Measurements from ENCODE around the gene KCNH3. TPM values are rescaled to one million over a fixed set of nuclear protein-coding genes. Genes with fewer than 3 reads are reported as not detected.

The KCNH3 gene
- total RNA-seq, 2 donors from 2014 or later, result 1.3 to 1.6 TPM

- 57 to 58% methylated on average over 3 of the region's 3 CpGs for WGBS, 2 donors
- Histone ChIP-seq H3K36me3 (replicated peaks in 1 of 2; ENCODE audit: insufficient read depth in 1 of 2, low read depth in 2 of 2) (no peaks in the 10 kb centered on the region), H3K27ac (no peak overlapping the region), H3K4me3 (no peak overlapping the region), H3K9me3 (no peaks in the 10 kb centered on the region), H3K4me1 (peaks cover 20% of the 10 kb centered on the region), H3K27me3 (no peaks in the 10 kb centered on the region)
- ATAC-seq (no peak), DNase-seq (no peak)
- intact Hi-C loops (cut with DNase I), result no loop called here
- no peak for TF ChIP-seq POLR2A (IDR thresholded peaks at IDR 0.05)
- no peak for TF ChIP-seq CTCF (IDR thresholded peaks at IDR 0.05)
These were observed 2.2 kb upstream of the KCNH3 start for GRCh38 chr12:49536526-49537071.

- intact Hi-C loops (cut with DNase I), result no loop called here
- WGBS, 2 donors, result 32 to 33% methylated on average over 9 to 13 of the region's 13 CpGs
- Histone ChIP-seq H3K27ac (no peak overlapping the region), H3K36me3 (replicated peaks in 1 of 2; ENCODE audit: insufficient read depth in 1 of 2, low read depth in 2 of 2) (no peaks in the 10 kb centered on the region), H3K4me1 (peaks cover 20% of the 10 kb centered on the region), H3K27me3 (no peaks in the 10 kb centered on the region), H3K9me3 (no peaks in the 10 kb centered on the region), H3K4me3 (peak overlapping the region in 1 of 2 donors; percentile 39)
- DNase-seq (peak in 1 of 4 donors; percentile 37), ATAC-seq (no peak)
- TF ChIP-seq POLR2A (IDR thresholded peaks at IDR 0.05) (no peak), CTCF (IDR thresholded peaks at IDR 0.05) (no peak)
These were observed 1.5 kb upstream of the KCNH3 start for GRCh38 chr12:49537231-49537751.

- Histone ChIP-seq H3K36me3 (replicated peaks in 1 of 2; ENCODE audit: insufficient read depth in 1 of 2, low read depth in 2 of 2) (no peaks in the 10 kb centered on the region), H3K4me1 (peaks cover 20% of the 10 kb centered on the region), H3K27ac (no peak overlapping the region), H3K27me3 (no peaks in the 10 kb centered on the region), H3K9me3 (no peaks in the 10 kb centered on the region), H3K4me3 (peak overlapping the region; percentile 33 to 39)
- WGBS, 2 donors, result 1 to 4% methylated on average over 4 to 61 of the region's 61 CpGs
- peak in 1 of 4 donors; percentile 36 for DNase-seq
- TF ChIP-seq POLR2A (IDR thresholded peaks at IDR 0.05) (no peak), CTCF (IDR thresholded peaks at IDR 0.05) (peak in 1 of 7 experiments; percentile 2)
- ATAC-seq, result peak; percentile 37
- intact Hi-C loops (cut with DNase I), result no loop called here
These were observed 899 bp upstream of the KCNH3 start for GRCh38 chr12:49537752-49538509.

GRCh38 chr12:49539406-49540228 is 787 bp downstream of the KCNH3 start:
- WGBS, 2 donors, result 53 to 54% methylated on average over 21 to 31 of the region's 47 CpGs
- no peak for ATAC-seq
- no peak for DNase-seq
- Histone ChIP-seq H3K36me3 (replicated peaks in 1 of 2; ENCODE audit: insufficient read depth in 1 of 2, low read depth in 2 of 2) (no peaks in the 10 kb centered on the region), H3K27ac (no peak overlapping the region), H3K27me3 (no peaks in the 10 kb centered on the region), H3K4me1 (peaks cover 12% of the 10 kb centered on the region), H3K4me3 (no peak overlapping the region), H3K9me3 (no peaks in the 10 kb centered on the region)
- TF ChIP-seq POLR2A (IDR thresholded peaks at IDR 0.05), result no peak
- TF ChIP-seq CTCF (IDR thresholded peaks at IDR 0.05), result no peak
- intact Hi-C loops (cut with DNase I), result no loop called here
